Neural cell (in vitro differentiated cells): ENCODE results near the gene AK8. TPM values are rescaled to one million over a fixed set of nuclear protein-coding genes. Genes with fewer than 3 reads are reported as not detected.

Experiments used
- H2AFZ ChIP-seq: fragments of 200-600, 300-800 bp; sonication (generic), shearing (Covaris generic); 2 replicates; pipeline ENCODE4 v1.6.0; 2014; ENCODE audit warnings: low read depth, mild to moderate bottlenecking, antibody characterized with exemption, low read length, moderate library complexity
- H3F3A ChIP-seq: fragments of 200-600 bp; shearing (Covaris generic); 2 replicates; pipeline ENCODE4 v1.6.1; 2016; ENCODE audit warnings: mild to moderate bottlenecking, moderate library complexity, mixed read lengths, antibody characterized with exemption, low read length; ENCODE audit not compliant: insufficient read depth, poor library complexity, severe bottlenecking
- H3K27ac ChIP-seq: fragments of 200-600, 300-800 bp; sonication (generic), shearing (Covaris generic); 2 replicates; pipeline ENCODE4 v1.5.1; 2014; ENCODE audit warnings: mild to moderate bottlenecking, low read length, moderate library complexity
- H3K27me3 ChIP-seq: fragments of 300-800, 200-600 bp; sonication (generic), shearing (Covaris generic); 2 replicates; pipeline ENCODE4 v1.6.0; 2014; ENCODE audit warnings: mild to moderate bottlenecking, low read depth, low read length, moderate library complexity; ENCODE audit not compliant: insufficient read depth
- H3K36me3 ChIP-seq: fragments of 300-800, 200-600 bp; sonication (generic), shearing (Covaris generic); 2 replicates; pipeline ENCODE4 v1.5.1; 2014; ENCODE audit warnings: mild to moderate bottlenecking, antibody characterized with exemption, low read length, moderate library complexity; ENCODE audit not compliant: insufficient read depth
- H3K4me2 ChIP-seq: fragments of 300-800, 200-600 bp; sonication (generic), shearing (Covaris generic); 2 replicates; pipeline ENCODE4 v1.6.0; 2014; ENCODE audit warnings: mild to moderate bottlenecking, low read length
- H3K4me3 ChIP-seq: fragments of 300-800, 200-600 bp; sonication (generic), shearing (Covaris generic); 2 replicates; pipeline ENCODE4 v1.5.1; 2014; ENCODE audit warnings: mild to moderate bottlenecking, low read length, moderate library complexity
- H3K79me2 ChIP-seq: fragments of 200-600 bp; shearing (Covaris generic); replicated peaks from 2 replicates; pipeline ENCODE4 v1.6.0; 2014; ENCODE audit warnings: mild to moderate bottlenecking, low read length, moderate library complexity; ENCODE audit not compliant: insufficient read depth
- H3K9ac ChIP-seq: fragments of 300-800, 200-600 bp; sonication (generic), shearing (Covaris generic); 2 replicates; pipeline ENCODE4 v1.6.1; 2016; ENCODE audit warnings: mild to moderate bottlenecking, low read length, mixed read lengths
- H3K9me2 ChIP-seq: fragments of 200-600 bp; shearing (Covaris generic); 2 replicates; pipeline ENCODE4 v1.6.1; 2016; ENCODE audit warnings: mild to moderate bottlenecking, low read length, mixed read lengths; ENCODE audit not compliant: insufficient read depth
- H3K9me3 ChIP-seq: fragments of 200-600, 300-800 bp; sonication (generic), shearing (Covaris generic); 2 replicates; pipeline ENCODE4 v1.6.1; 2016; ENCODE audit warnings: mild to moderate bottlenecking, mixed run types, low read length, moderate library complexity, mixed read lengths
- H4K20me1 ChIP-seq: fragments of 200-600 bp; shearing (Covaris generic); 2 replicates; pipeline ENCODE4 v1.6.1; 2016; ENCODE audit warnings: mild to moderate bottlenecking, mixed run types; ENCODE audit not compliant: insufficient read depth
- EP300 ChIP-seq: fragments of 450-650 bp; conservative IDR thresholded peaks from 2 replicates; pipeline ENCODE4 v1.6.1; 2014; ENCODE audit warnings: antibody characterized with exemption, mild to moderate bottlenecking, moderate library complexity; ENCODE audit not compliant: poor library complexity, severe bottlenecking
- EZH2 ChIP-seq: fragments of 200-600, 300-800 bp; shearing (Covaris generic), sonication (generic); IDR thresholded peaks from 2 replicates; pipeline ENCODE4 v1.6.1; 2014; ENCODE audit warnings: antibody characterized with exemption, low read length, borderline replicate concordance, mild to moderate bottlenecking; ENCODE audit not compliant: insufficient read depth, poor library complexity, severe bottlenecking
- MXI1 ChIP-seq: fragments of 450-650 bp; conservative IDR thresholded peaks from 2 replicates; pipeline ENCODE4 v1.6.1; 2014; ENCODE audit warnings: antibody characterized with exemption, mild to moderate bottlenecking; ENCODE audit not compliant: poor library complexity, severe bottlenecking
- POLR2AphosphoS5 ChIP-seq: IDR thresholded peaks from 2 replicates; pipeline ENCODE4 v1.6.1; 2012
- RAD21 ChIP-seq: fragments of 450-650 bp; conservative IDR thresholded peaks from 2 replicates; pipeline ENCODE4 v1.6.1; 2014; ENCODE audit warnings: antibody characterized with exemption, mild to moderate bottlenecking, moderate library complexity
- SMC3 ChIP-seq: fragments of 450-650 bp; conservative IDR thresholded peaks from 2 replicates; pipeline ENCODE4 v1.6.1; 2014; ENCODE audit warnings: antibody characterized with exemption, mild to moderate bottlenecking, moderate library complexity; ENCODE audit not compliant: poor library complexity
- TAF1 ChIP-seq: IDR thresholded peaks from 2 replicates; pipeline ENCODE4 v1.6.1; 2012; ENCODE audit warnings: low read depth
- polyA plus RNA-seq: library from polyadenylated mRNA; depleted of rRNA; stranded (reverse); fragments of >200 nt; gene quantifications from 2 replicates; pipeline ENCODE4 v1.2.3, GENCODE V29; 2014
- TF ChIP-seq, protein P1 (sequence below): IDR thresholded peaks from 2 replicates; pipeline ENCODE4 v1.6.1; 2012; ENCODE audit warnings: borderline replicate concordance
- TF ChIP-seq, protein P2 (sequence below): fragments of 450-650 bp; IDR thresholded peaks from 2 replicates; pipeline ENCODE4 v1.5.1; 2014; ENCODE audit warnings: antibody characterized with exemption, mild to moderate bottlenecking, moderate library complexity; ENCODE audit not compliant: poor library complexity, severe bottlenecking

Gene AK8
- polyA plus RNA-seq, 1 donor from 2014 or later, result 0.71 TPM

DNA sequence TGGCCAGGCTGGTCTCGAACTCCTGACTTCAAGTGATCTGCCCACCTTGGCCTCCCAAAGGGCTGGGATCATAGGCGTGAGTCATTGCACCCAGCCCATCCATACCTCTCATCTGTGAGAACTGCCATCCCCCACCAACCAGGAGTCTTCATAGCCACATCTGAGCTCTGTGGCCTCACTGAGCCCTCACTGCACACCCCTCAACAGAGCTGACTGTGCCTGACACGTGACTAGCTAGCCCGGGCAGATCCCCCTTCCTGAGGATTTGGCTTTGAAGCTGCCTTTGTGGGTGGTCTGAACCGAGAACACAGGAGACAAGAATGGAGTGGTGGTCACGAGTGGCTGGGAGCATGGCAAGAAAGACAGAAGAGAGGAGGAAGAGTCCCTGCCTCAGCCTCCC is 15.6 kb downstream of the AK8 start:
- no peak overlapping the region for H3K27ac ChIP-seq
- H2AFZ ChIP-seq, result no peak overlapping the region

GRCh38 chr9:132861666-132862065 is 16.4 kb downstream of the AK8 start:
- TF ChIP-seq SMC3, result no peak
- no peak for TF ChIP-seq TAF1
- TF ChIP-seq EZH2, result no peak
- TF ChIP-seq EP300, result no peak
- TF ChIP-seq, protein P1, sequence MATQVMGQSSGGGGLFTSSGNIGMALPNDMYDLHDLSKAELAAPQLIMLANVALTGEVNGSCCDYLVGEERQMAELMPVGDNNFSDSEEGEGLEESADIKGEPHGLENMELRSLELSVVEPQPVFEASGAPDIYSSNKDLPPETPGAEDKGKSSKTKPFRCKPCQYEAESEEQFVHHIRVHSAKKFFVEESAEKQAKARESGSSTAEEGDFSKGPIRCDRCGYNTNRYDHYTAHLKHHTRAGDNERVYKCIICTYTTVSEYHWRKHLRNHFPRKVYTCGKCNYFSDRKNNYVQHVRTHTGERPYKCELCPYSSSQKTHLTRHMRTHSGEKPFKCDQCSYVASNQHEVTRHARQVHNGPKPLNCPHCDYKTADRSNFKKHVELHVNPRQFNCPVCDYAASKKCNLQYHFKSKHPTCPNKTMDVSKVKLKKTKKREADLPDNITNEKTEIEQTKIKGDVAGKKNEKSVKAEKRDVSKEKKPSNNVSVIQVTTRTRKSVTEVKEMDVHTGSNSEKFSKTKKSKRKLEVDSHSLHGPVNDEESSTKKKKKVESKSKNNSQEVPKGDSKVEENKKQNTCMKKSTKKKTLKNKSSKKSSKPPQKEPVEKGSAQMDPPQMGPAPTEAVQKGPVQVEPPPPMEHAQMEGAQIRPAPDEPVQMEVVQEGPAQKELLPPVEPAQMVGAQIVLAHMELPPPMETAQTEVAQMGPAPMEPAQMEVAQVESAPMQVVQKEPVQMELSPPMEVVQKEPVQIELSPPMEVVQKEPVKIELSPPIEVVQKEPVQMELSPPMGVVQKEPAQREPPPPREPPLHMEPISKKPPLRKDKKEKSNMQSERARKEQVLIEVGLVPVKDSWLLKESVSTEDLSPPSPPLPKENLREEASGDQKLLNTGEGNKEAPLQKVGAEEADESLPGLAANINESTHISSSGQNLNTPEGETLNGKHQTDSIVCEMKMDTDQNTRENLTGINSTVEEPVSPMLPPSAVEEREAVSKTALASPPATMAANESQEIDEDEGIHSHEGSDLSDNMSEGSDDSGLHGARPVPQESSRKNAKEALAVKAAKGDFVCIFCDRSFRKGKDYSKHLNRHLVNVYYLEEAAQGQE, result no peak
- TF ChIP-seq MXI1, result no peak
- H3K9ac ChIP-seq, result no peak overlapping the region

More for the DNA sequence above, 15.6 kb downstream of the AK8 start:
- Histone ChIP-seq H3F3A (no peaks in the 10 kb centered on the region), H3K27me3 (no peaks in the 10 kb centered on the region), H3K9me2 (no peaks in the 10 kb centered on the region), H3K4me3 (no peak overlapping the region), H4K20me1 (no peaks in the 10 kb centered on the region), H3K36me3 (no peaks in the 10 kb centered on the region), H3K9me3 (no peaks in the 10 kb centered on the region), H3K4me2 (no peak overlapping the region), H3K79me2 (no peaks in the 10 kb centered on the region), H3K9ac (no peak overlapping the region)
- TF ChIP-seq POLR2AphosphoS5 (no peak), TAF1 (no peak), EP300 (no peak), EZH2 (no peak), RAD21 (no peak), SMC3 (no peak), MXI1 (no peak)
- TF ChIP-seq, protein P1, result no peak
- TF ChIP-seq, protein P2, sequence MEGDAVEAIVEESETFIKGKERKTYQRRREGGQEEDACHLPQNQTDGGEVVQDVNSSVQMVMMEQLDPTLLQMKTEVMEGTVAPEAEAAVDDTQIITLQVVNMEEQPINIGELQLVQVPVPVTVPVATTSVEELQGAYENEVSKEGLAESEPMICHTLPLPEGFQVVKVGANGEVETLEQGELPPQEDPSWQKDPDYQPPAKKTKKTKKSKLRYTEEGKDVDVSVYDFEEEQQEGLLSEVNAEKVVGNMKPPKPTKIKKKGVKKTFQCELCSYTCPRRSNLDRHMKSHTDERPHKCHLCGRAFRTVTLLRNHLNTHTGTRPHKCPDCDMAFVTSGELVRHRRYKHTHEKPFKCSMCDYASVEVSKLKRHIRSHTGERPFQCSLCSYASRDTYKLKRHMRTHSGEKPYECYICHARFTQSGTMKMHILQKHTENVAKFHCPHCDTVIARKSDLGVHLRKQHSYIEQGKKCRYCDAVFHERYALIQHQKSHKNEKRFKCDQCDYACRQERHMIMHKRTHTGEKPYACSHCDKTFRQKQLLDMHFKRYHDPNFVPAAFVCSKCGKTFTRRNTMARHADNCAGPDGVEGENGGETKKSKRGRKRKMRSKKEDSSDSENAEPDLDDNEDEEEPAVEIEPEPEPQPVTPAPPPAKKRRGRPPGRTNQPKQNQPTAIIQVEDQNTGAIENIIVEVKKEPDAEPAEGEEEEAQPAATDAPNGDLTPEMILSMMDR, result no peak

More at GRCh38 chr9:132861666-132862065, 16.4 kb downstream of the AK8 start:
- Histone ChIP-seq H3K27me3 (no peaks in the 10 kb centered on the region), H3K4me2 (no peak overlapping the region), H3K36me3 (no peaks in the 10 kb centered on the region), H3K9me3 (no peaks in the 10 kb centered on the region), H3K27ac (no peak overlapping the region), H3K4me3 (no peak overlapping the region), H2AFZ (no peak overlapping the region), H4K20me1 (no peaks in the 10 kb centered on the region), H3F3A (no peaks in the 10 kb centered on the region), H3K9me2 (no peaks in the 10 kb centered on the region), H3K79me2 (no peaks in the 10 kb centered on the region)
